Endothelial cell of umbilical vein (primary cell): Measurements from ENCODE around the gene TSPEAR. TPM values are rescaled to one million over a fixed set of nuclear protein-coding genes. Genes with fewer than 3 reads are reported as not detected.

Source experiments
- BruUV-seq: library from RNA; stranded (reverse); fragments of 400-500 nt; replicated peaks from 2 replicates; lab custom pipeline; 2021; lab: Mats Ljungman, UMichigan
- CTCF ChIA-PET: fragments of 300-600, 350-600 bp; sonication (Branson Sonifier 250); formaldehyde crosslinking; loops from one replicate; lab custom pipeline; 2021; ENCODE audit warnings: antibody characterized with exemption, inconsistent platforms; lab: Charles Lee
- POLR2A ChIA-PET: fragments of 300-600, 350-600 bp; sonication (Branson Sonifier 250); formaldehyde crosslinking; loops from one replicate; lab custom pipeline; 2021; ENCODE audit warnings: antibody characterized with exemption, inconsistent platforms; lab: Charles Lee
- DNase-seq: peaks from one replicate; pipeline ENCODE4 v3.0.0-alpha.2; 2011; ENCODE audit warnings: low read depth, low spot score
- FAIRE-seq: peaks from 2 replicates; lab custom pipeline; 2011; peaks lifted over from hg19 to GRCh38; lab: Jason Lieb, UNC
- H2AFZ ChIP-seq: 2 replicates; pipeline ENCODE4 v1.6.0; 2012; ENCODE audit warnings: low read depth, low read length, control low read depth, inconsistent platforms
- H3K27ac ChIP-seq: 2 replicates; pipeline ENCODE4 v1.5.1; 2011; ENCODE audit warnings: low read depth, mild to moderate bottlenecking, control low read depth, low read length, moderate library complexity; ENCODE audit not compliant: insufficient read depth
- H3K27me3 ChIP-seq, 2 experiments: 2 replicates each; pipeline versions ENCODE4 v1.6.0 to v1.6.1; 2011; ENCODE audit warnings: low read length in 2 of 2, mixed read lengths in 1 of 2; ENCODE audit not compliant: control insufficient read depth in 2 of 2, insufficient read depth in 2 of 2
- H3K36me3 ChIP-seq, 2 experiments: 2 replicates in 1 of 2; 3 replicates in 1 of 2; pipeline ENCODE4 v1.5.1; 2011; ENCODE audit warnings: low read length in 2 of 2, mild to moderate bottlenecking in 1 of 2, moderate library complexity in 1 of 2; ENCODE audit not compliant: control insufficient read depth in 2 of 2, insufficient read depth in 2 of 2; ENCODE audit errors: extremely low read depth in 1 of 2
- H3K4me1 ChIP-seq: 3 replicates; pipeline ENCODE4 v1.5.1; 2011; ENCODE audit warnings: mild to moderate bottlenecking, low read length; ENCODE audit not compliant: control insufficient read depth, insufficient read depth; ENCODE audit errors: extremely low read depth
- H3K4me2 ChIP-seq: 2 replicates; pipeline ENCODE4 v1.6.1; 2011; ENCODE audit warnings: low read length, control low read depth, mixed read lengths; ENCODE audit not compliant: insufficient read depth
- H3K4me3 ChIP-seq, 3 experiments: fragments of 200-600 bp in 1 of 3; sonication (generic), shearing (Covaris generic) in 1 of 3; replicated peaks in 1 of 3; 2 replicates each; pipeline ENCODE4 v1.5.1; 2011 to 2016; ENCODE audit warnings: control low read depth in 3 of 3, low read length in 3 of 3, mild to moderate bottlenecking in 2 of 3, inconsistent platforms in 1 of 3, low read depth in 1 of 3, moderate library complexity in 1 of 3; ENCODE audit not compliant: insufficient read depth in 1 of 3
- H3K79me2 ChIP-seq: 2 replicates; pipeline ENCODE4 v1.6.0; 2012; ENCODE audit warnings: low read length, inconsistent platforms; ENCODE audit not compliant: control insufficient read depth, insufficient read depth
- H3K9ac ChIP-seq: replicated peaks from 2 replicates; pipeline ENCODE3; 2011; ENCODE audit warnings: low read length, control low read depth; ENCODE audit not compliant: insufficient read depth; ENCODE audit errors: extremely low read depth
- H3K9me1 ChIP-seq: replicated peaks from 3 replicates; pipeline ENCODE4 v1.6.0; 2011; ENCODE audit warnings: mild to moderate bottlenecking, low read length; ENCODE audit not compliant: control insufficient read depth, insufficient read depth; ENCODE audit errors: extremely low read depth
- H3K9me3 ChIP-seq: replicated peaks from 2 replicates; pipeline ENCODE4 v1.5.1; 2012; ENCODE audit warnings: low read length, inconsistent platforms; ENCODE audit not compliant: control insufficient read depth, insufficient read depth
- H4K20me1 ChIP-seq: replicated peaks from 2 replicates; pipeline ENCODE3; 2011; ENCODE audit warnings: mild to moderate bottlenecking, low read length; ENCODE audit not compliant: control insufficient read depth, insufficient read depth; ENCODE audit errors: extremely low read depth
- CTCF ChIP-seq, 2 donors: IDR thresholded peaks; 1 replicate in 1 of 2; 2 replicates in 1 of 2; pipeline ENCODE4 v1.5.1; 2011; ENCODE audit warnings: low read length in 2 of 2, mild to moderate bottlenecking in 2 of 2, moderate library complexity in 2 of 2, control low read depth in 1 of 2, inconsistent platforms in 1 of 2, low read depth in 1 of 2; ENCODE audit not compliant: insufficient read depth in 1 of 2; ENCODE audit errors: extremely low read depth in 1 of 2
- EZH2 ChIP-seq: IDR thresholded peaks from 2 replicates; pipeline ENCODE4 v1.6.1; 2012; ENCODE audit warnings: borderline replicate concordance, low read depth, mild to moderate bottlenecking, moderate library complexity, low read length, inconsistent platforms; ENCODE audit not compliant: severe bottlenecking
- FOS ChIP-seq: IDR thresholded peaks from 2 replicates; pipeline ENCODE4 v1.6.1; 2011; ENCODE audit warnings: mild to moderate bottlenecking, low read length, moderate library complexity, borderline replicate concordance; ENCODE audit not compliant: insufficient read depth
- GATA2 ChIP-seq: IDR thresholded peaks from 2 replicates; pipeline ENCODE4 v1.7.0; 2011; ENCODE audit warnings: low read depth, mild to moderate bottlenecking, moderate library complexity, mixed read lengths, low read length; ENCODE audit not compliant: insufficient read length, insufficient read depth
- MAX ChIP-seq: IDR thresholded peaks from 2 replicates; pipeline ENCODE4 v1.6.1; 2011; ENCODE audit not compliant: insufficient read depth, insufficient read length
- MYC ChIP-seq: IDR thresholded peaks from one replicate; pipeline ENCODE4 v1.6.1; 2011; ENCODE audit warnings: mild to moderate bottlenecking, low read depth, low read length
- POLR2A ChIP-seq: IDR thresholded peaks from 2 replicates; pipeline ENCODE4 v1.6.1; 2012; ENCODE audit warnings: low read depth, mild to moderate bottlenecking, control low read depth, low read length
- POLR2AphosphoS5 ChIP-seq: IDR thresholded peaks from 2 replicates; pipeline ENCODE4 v1.6.1; 2012; ENCODE audit warnings: low read depth, mild to moderate bottlenecking, control low read depth, low read length, moderate library complexity; ENCODE audit not compliant: insufficient read depth
- dilution Hi-C: fragments of 300-500 bp; cut with MboI; formaldehyde crosslinking; loops from one replicate; pipeline ENCODE4 v1.15.0; 2019; ENCODE audit warnings: low sequenced_read_pairs; ENCODE audit not compliant: extremely low pct_ligation_motif_present
- intact Hi-C: fragments of 100-400 bp; cut with micrococcal nuclease; formaldehyde crosslinking; loops from one replicate; pipeline ENCODE4 v1.10.0; 2022
- polyA plus RNA-seq, 4 experiments: library from polyadenylated mRNA; depleted of rRNA in 3 of 4; stranded (reverse) in 3 of 4; unstranded in 1 of 4; fragments of >200 nt; gene quantifications; 2 replicates each; pipeline versions ENCODE4 v1.2.1 to v1.2.3, GENCODE V29; 2011 to 2012; ENCODE audit warnings: missing spikeins in 1 of 4
- total RNA-seq: library from RNA; stranded (reverse); gene quantifications from 2 replicates; pipeline ENCODE4 v1.2.3, GENCODE V29; 2021

TSPEAR gene
- total and polyA plus RNA-seq, 2 donors (not counting 3 experiments of a cell fraction or from before 2014, with no cell fraction given): 0.01 TPM; not detected in 1

GRCh38 chr21:44760376-44760775 lies 49.0 kb upstream of the TSPEAR start:
- no peak for DNase-seq
- intact Hi-C loops (no loop called here), dilution Hi-C loops (no loop called here)
- Histone ChIP-seq H2AFZ (no peak overlapping the region), H3K9ac (no peak overlapping the region), H3K4me1 (peaks cover 6% of the 10 kb centered on the region), H3K9me3 (no peaks in the 10 kb centered on the region), H3K36me3 (no peaks in the 10 kb centered on the region), H4K20me1 (no peaks in the 10 kb centered on the region), H3K4me2 (no peak overlapping the region), H3K4me3 (no peak overlapping the region), H3K9me1 (no peaks in the 10 kb centered on the region), H3K79me2 (no peaks in the 10 kb centered on the region), H3K27me3 (no peaks in the 10 kb centered on the region), H3K27ac (no peak overlapping the region)
- ChIA-PET CTCF (no interaction called here), POLR2A (no interaction called here)
- FAIRE-seq: no peak
- no peak for TF ChIP-seq MAX
- TF ChIP-seq MYC: no peak
- TF ChIP-seq CTCF (IDR thresholded peaks at IDR 0.05; ENCODE audit: extremely low read depth in 1 of 2, insufficient read depth in 1 of 2, low read depth in 1 of 2, low read length in 2 of 2): no peak
- TF ChIP-seq FOS: no peak
- BruUV-seq: no TSS peak

GRCh38 chr21:44759628-44760285 lies 48.4 kb upstream of the TSPEAR start:
- no peak for TF ChIP-seq POLR2A
- no peak for TF ChIP-seq EZH2
- TF ChIP-seq FOS: no peak
- no peak for TF ChIP-seq GATA2
- no peak for TF ChIP-seq MYC
- no peak for TF ChIP-seq POLR2AphosphoS5
- no peak for TF ChIP-seq CTCF (IDR thresholded peaks at IDR 0.05; ENCODE audit: extremely low read depth in 1 of 2, insufficient read depth in 1 of 2, low read depth in 1 of 2, low read length in 2 of 2)
- POLR2A ChIA-PET: no interaction called here
- DNase-seq (no peak), FAIRE-seq (no peak)
- no peaks in the 10 kb centered on the region for H3K9me1 ChIP-seq
- BruUV-seq: no TSS peak
- H3K27ac ChIP-seq: no peak overlapping the region
- no peaks in the 10 kb centered on the region for H4K20me1 ChIP-seq
- H3K4me1 ChIP-seq: peaks cover 13% of the 10 kb centered on the region
- H3K9me3 ChIP-seq: no peaks in the 10 kb centered on the region
- H3K4me3 ChIP-seq: no peak overlapping the region
- H2AFZ ChIP-seq: no peak overlapping the region
- intact Hi-C loops: no loop called here
- no peak overlapping the region for H3K4me2 ChIP-seq
- CTCF ChIA-PET: no interaction called here
- dilution Hi-C loops: no loop called here
- no peaks in the 10 kb centered on the region for H3K36me3 ChIP-seq
- H3K9ac ChIP-seq: no peak overlapping the region
- H3K27me3 ChIP-seq: no peaks in the 10 kb centered on the region
- H3K79me2 ChIP-seq: no peaks in the 10 kb centered on the region
